ENCODE results near the gene LMLN. TPM values are rescaled to one million over a fixed set of nuclear protein-coding genes. Genes with fewer than 3 reads are reported as not detected.

Gene LMLN
- total RNA-seq, 1 donor: 16.3 TPM

DNA sequence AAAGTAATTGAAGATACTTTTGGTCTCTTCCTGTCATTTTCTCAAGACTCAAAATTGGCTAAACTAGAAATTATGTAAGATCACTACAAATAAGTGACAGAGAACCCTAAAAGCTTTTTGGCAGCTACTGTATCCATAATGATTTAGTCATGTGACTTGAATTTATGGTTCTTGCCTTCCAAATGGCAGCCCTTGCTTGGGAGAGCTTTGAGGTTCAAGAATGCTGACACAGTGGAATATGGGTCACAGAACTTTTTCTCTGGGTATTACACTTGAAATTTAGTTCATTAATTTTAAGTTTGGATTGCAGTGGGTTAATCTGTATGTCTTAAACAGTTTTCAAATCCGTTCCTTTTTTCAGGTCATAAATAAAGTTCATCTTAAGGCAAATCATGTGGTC is 14.0 kb downstream of the LMLN start:
- no peaks in the 10 kb centered on the region for H3K27me3 ChIP-seq (ENCODE audit: insufficient read depth, low read length)
- no peak overlapping the region for H2AFZ ChIP-seq (ENCODE audit: low read length)
- H3K79me2 ChIP-seq (ENCODE audit: insufficient read depth, low read length): no peaks in the 10 kb centered on the region
- no peaks in the 10 kb centered on the region for H3K4me1 ChIP-seq (ENCODE audit: insufficient read depth, low read length)
- TF ChIP-seq, protein P1, sequence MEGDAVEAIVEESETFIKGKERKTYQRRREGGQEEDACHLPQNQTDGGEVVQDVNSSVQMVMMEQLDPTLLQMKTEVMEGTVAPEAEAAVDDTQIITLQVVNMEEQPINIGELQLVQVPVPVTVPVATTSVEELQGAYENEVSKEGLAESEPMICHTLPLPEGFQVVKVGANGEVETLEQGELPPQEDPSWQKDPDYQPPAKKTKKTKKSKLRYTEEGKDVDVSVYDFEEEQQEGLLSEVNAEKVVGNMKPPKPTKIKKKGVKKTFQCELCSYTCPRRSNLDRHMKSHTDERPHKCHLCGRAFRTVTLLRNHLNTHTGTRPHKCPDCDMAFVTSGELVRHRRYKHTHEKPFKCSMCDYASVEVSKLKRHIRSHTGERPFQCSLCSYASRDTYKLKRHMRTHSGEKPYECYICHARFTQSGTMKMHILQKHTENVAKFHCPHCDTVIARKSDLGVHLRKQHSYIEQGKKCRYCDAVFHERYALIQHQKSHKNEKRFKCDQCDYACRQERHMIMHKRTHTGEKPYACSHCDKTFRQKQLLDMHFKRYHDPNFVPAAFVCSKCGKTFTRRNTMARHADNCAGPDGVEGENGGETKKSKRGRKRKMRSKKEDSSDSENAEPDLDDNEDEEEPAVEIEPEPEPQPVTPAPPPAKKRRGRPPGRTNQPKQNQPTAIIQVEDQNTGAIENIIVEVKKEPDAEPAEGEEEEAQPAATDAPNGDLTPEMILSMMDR (IDR thresholded peaks at IDR 0.05; ENCODE audit: extremely low read depth, low read depth, low read length): no peak
- no peak for DNase-seq (ENCODE audit: insufficient read length, low spot score, missing footprints)
- H3K9me3 ChIP-seq (ENCODE audit: low read depth, low read length): no peaks in the 10 kb centered on the region
- H3K27ac ChIP-seq (ENCODE audit: low read depth, low read length): no peak overlapping the region
- no peak overlapping the region for H3K4me3 ChIP-seq (ENCODE audit: insufficient read depth, low read length)
- H3K36me3 ChIP-seq (ENCODE audit: insufficient read depth, low read length): peaks cover 9% of the 10 kb centered on the region
- H3K4me2 ChIP-seq (ENCODE audit: insufficient read depth, low read length): no peak overlapping the region
- H4K20me1 ChIP-seq (ENCODE audit: insufficient read depth, low read length): no peaks in the 10 kb centered on the region

DNA sequence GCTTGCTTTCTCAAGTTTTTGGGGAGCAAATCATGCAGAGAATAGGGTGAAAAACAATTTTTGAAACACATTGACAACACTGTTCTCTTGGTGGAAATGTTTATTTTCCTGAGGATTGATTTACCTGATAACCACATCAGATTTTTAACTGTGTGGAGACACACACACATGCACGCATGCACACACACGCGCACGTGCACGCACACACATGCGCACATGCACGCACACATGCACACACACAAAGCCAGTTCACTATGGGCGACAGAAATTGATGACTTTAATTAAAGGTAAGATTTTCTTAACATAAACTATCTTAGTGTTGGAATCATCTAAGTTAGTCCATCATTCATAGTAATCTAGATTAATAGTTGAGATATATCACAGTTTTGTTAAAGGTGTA is 15.3 kb downstream of the LMLN start:
- Histone ChIP-seq H4K20me1 (ENCODE audit: insufficient read depth, low read length) (no peaks in the 10 kb centered on the region), H3K4me1 (ENCODE audit: insufficient read depth, low read length) (no peaks in the 10 kb centered on the region), H3K27ac (ENCODE audit: low read depth, low read length) (no peak overlapping the region), H3K36me3 (ENCODE audit: insufficient read depth, low read length) (peaks cover 9% of the 10 kb centered on the region), H3K27me3 (ENCODE audit: insufficient read depth, low read length) (no peaks in the 10 kb centered on the region), H3K9me3 (ENCODE audit: low read depth, low read length) (no peaks in the 10 kb centered on the region), H3K79me2 (ENCODE audit: insufficient read depth, low read length) (no peaks in the 10 kb centered on the region), H3K4me2 (ENCODE audit: insufficient read depth, low read length) (no peak overlapping the region), H3K4me3 (ENCODE audit: insufficient read depth, low read length) (no peak overlapping the region), H2AFZ (ENCODE audit: low read length) (no peak overlapping the region)
- TF ChIP-seq, protein P1 (IDR thresholded peaks at IDR 0.05; ENCODE audit: extremely low read depth, low read depth, low read length): no peak
- no peak for DNase-seq (ENCODE audit: insufficient read length, low spot score, missing footprints)

DNA sequence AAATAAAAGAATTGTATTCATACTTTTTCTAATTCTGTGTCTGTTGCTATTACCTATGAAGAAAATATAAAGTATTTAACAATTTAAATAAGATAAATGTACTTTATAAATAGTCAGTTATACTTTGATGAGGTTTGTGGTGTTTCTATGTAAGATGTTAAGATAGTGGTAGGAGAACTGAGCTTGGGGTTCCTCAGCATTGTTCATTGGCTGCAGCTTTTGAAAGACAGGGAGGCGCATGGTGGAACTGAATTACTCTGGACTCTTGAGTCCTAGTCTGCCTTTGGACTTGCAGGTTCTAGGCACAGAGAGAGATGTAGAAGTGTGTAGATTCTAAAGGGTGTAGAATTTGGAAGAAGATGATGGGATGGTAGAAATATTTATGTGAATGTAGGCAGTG is 23.1 kb downstream of the LMLN start:
- Histone ChIP-seq H3K9me3 (ENCODE audit: low read depth, low read length) (no peaks in the 10 kb centered on the region), H4K20me1 (ENCODE audit: insufficient read depth, low read length) (no peaks in the 10 kb centered on the region), H3K27me3 (ENCODE audit: insufficient read depth, low read length) (no peaks in the 10 kb centered on the region), H3K4me1 (ENCODE audit: insufficient read depth, low read length) (no peaks in the 10 kb centered on the region), H3K36me3 (ENCODE audit: insufficient read depth, low read length) (no peaks in the 10 kb centered on the region), H3K79me2 (ENCODE audit: insufficient read depth, low read length) (no peaks in the 10 kb centered on the region), H3K27ac (ENCODE audit: low read depth, low read length) (no peak overlapping the region), H2AFZ (ENCODE audit: low read length) (no peak overlapping the region), H3K4me3 (ENCODE audit: insufficient read depth, low read length) (no peak overlapping the region), H3K4me2 (ENCODE audit: insufficient read depth, low read length) (no peak overlapping the region)
- DNase-seq (ENCODE audit: insufficient read length, low spot score, missing footprints): no peak
- TF ChIP-seq, protein P1 (IDR thresholded peaks at IDR 0.05; ENCODE audit: extremely low read depth, low read depth, low read length): no peak

DNA sequence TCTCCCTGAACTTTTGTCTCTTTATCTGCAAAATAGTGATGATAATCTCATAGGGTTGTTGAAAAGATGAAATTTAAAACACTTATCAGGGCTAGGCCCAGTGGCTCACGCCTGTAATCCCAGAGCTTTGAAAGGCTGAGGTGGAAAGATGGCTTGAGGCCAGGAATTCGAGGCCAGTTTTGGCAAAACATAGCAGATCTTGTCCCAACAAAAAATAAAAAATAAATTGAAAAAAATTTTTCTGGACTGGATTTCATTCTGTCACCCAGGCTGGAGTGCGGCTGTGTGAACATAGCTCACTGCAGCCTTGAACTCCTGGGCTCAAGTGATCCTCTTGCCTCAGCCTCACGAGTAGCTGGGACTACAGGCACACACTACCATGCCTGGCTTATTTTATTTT is 29.6 kb downstream of the LMLN start:
- Histone ChIP-seq H3K27me3 (ENCODE audit: insufficient read depth, low read length) (no peaks in the 10 kb centered on the region), H3K9me3 (ENCODE audit: low read depth, low read length) (no peaks in the 10 kb centered on the region), H4K20me1 (ENCODE audit: insufficient read depth, low read length) (no peaks in the 10 kb centered on the region), H3K79me2 (ENCODE audit: insufficient read depth, low read length) (no peaks in the 10 kb centered on the region), H2AFZ (ENCODE audit: low read length) (no peak overlapping the region), H3K27ac (ENCODE audit: low read depth, low read length) (no peak overlapping the region), H3K4me1 (ENCODE audit: insufficient read depth, low read length) (no peaks in the 10 kb centered on the region), H3K4me3 (ENCODE audit: insufficient read depth, low read length) (no peak overlapping the region), H3K36me3 (ENCODE audit: insufficient read depth, low read length) (peaks cover 6% of the 10 kb centered on the region), H3K4me2 (ENCODE audit: insufficient read depth, low read length) (no peak overlapping the region)
- TF ChIP-seq, protein P1 (IDR thresholded peaks at IDR 0.05; ENCODE audit: extremely low read depth, low read depth, low read length): no peak
- DNase-seq (ENCODE audit: insufficient read length, low spot score, missing footprints): no peak
